IMR-90 (cell line): ENCODE data around the gene HSP90AB1. TPM values are rescaled to one million over a fixed set of nuclear protein-coding genes. Genes with fewer than 3 reads are reported as not detected.

Experiments used
- ATAC-seq: fragments of 200-7000 bp; cut with Tn5 transposase; 2 replicates; pipeline ENCODE4 v1.9.1; 2020; ENCODE audit warnings: low read depth, mild to moderate bottlenecking, moderate library complexity
- BruUV-seq: library from RNA; stranded (reverse); fragments of 400-500 nt; replicated peaks from 2 replicates; lab custom pipeline; 2021; lab: Mats Ljungman, UMichigan
- CTCF ChIA-PET: fragments of 300-600 bp; formaldehyde crosslinking; extraction: SDS; loops from one replicate; lab custom pipeline; 2021; ENCODE audit warnings: antibody characterized with exemption; lab: Yijun Ruan, JAX
- POLR2A ChIA-PET: fragments of 300-600 bp; sonication (Branson Sonifier 250); formaldehyde crosslinking; loops from one replicate; lab custom pipeline; 2022; ENCODE audit warnings: antibody characterized with exemption; ENCODE audit not compliant: unreplicated experiment; lab: Charles Lee
- DNase-seq: peaks from one replicate; pipeline ENCODE4 v3.0.0; 2013
- H2AFZ ChIP-seq: replicated peaks from 2 replicates; pipeline ENCODE3; 2013; ENCODE audit warnings: low read length, mild to moderate bottlenecking; ENCODE audit not compliant: poor library complexity
- H2AK5ac ChIP-seq: 2 replicates; pipeline ENCODE4 v1.6.1; 2013; ENCODE audit warnings: low read depth, low read length, inconsistent platforms
- H2AK9ac ChIP-seq: replicated peaks from 2 replicates; pipeline ENCODE3; 2013; ENCODE audit warnings: mild to moderate bottlenecking, low read depth, low read length, moderate library complexity; ENCODE audit not compliant: poor library complexity
- H2BK120ac ChIP-seq: 2 replicates; pipeline ENCODE4 v1.6.1; 2013; ENCODE audit warnings: low read depth, low read length, inconsistent platforms
- H2BK15ac ChIP-seq: 3 replicates; pipeline ENCODE4 v1.6.1; 2013; ENCODE audit warnings: low read depth, low read length, inconsistent platforms
- H2BK20ac ChIP-seq: 2 replicates; pipeline ENCODE4 v1.6.1; 2013; ENCODE audit warnings: low read depth, mild to moderate bottlenecking, inconsistent platforms, low read length, moderate library complexity
- H2BK5ac ChIP-seq: 2 replicates; pipeline ENCODE4 v1.6.1; 2013; ENCODE audit warnings: mild to moderate bottlenecking, low read depth, low read length, inconsistent platforms; ENCODE audit not compliant: poor library complexity, severe bottlenecking
- H3K14ac ChIP-seq: replicated peaks from 2 replicates; pipeline ENCODE4 v1.6.1; 2013; ENCODE audit warnings: low read depth, low read length, inconsistent platforms
- H3K18ac ChIP-seq: 2 replicates; pipeline ENCODE4 v1.6.1; 2013; ENCODE audit warnings: low read depth, low read length, control low read depth
- H3K23ac ChIP-seq: 2 replicates; pipeline ENCODE4 v1.6.1; 2013; ENCODE audit warnings: low read depth, low read length, inconsistent platforms
- H3K27ac ChIP-seq: 2 replicates; pipeline ENCODE4 v1.5.1; 2013; ENCODE audit warnings: mild to moderate bottlenecking, control low read depth, low read length; ENCODE audit not compliant: insufficient read depth
- H3K27me3 ChIP-seq: 2 replicates; pipeline ENCODE4 v1.6.1; 2013; ENCODE audit warnings: low read length; ENCODE audit not compliant: control insufficient read depth, insufficient read depth
- H3K36me3 ChIP-seq: 2 replicates; pipeline ENCODE4 v1.6.1; 2013; ENCODE audit warnings: low read length, mixed read lengths; ENCODE audit not compliant: control insufficient read depth, insufficient read depth
- H3K4ac ChIP-seq: 2 replicates; pipeline ENCODE4 v1.6.1; 2013; ENCODE audit warnings: low read depth, low read length, inconsistent platforms
- H3K4me1 ChIP-seq: 2 replicates; pipeline ENCODE4 v1.6.1; 2013; ENCODE audit warnings: low read length, mixed read lengths; ENCODE audit not compliant: control insufficient read depth, insufficient read depth
- H3K4me2 ChIP-seq: 2 replicates; pipeline ENCODE4 v1.6.1; 2013; ENCODE audit warnings: low read depth, mild to moderate bottlenecking, control low read depth, low read length, moderate library complexity
- H3K4me3 ChIP-seq: 2 replicates; pipeline ENCODE4 v1.5.1; 2013; ENCODE audit warnings: low read depth, mild to moderate bottlenecking, control low read depth, low read length, moderate library complexity; ENCODE audit not compliant: insufficient read depth
- H3K56ac ChIP-seq: 2 replicates; pipeline ENCODE4 v1.6.1; 2013; ENCODE audit warnings: low read length, inconsistent platforms; ENCODE audit not compliant: insufficient read depth; ENCODE audit errors: extremely low read depth
- H3K79me1 ChIP-seq, 2 experiments: 2 replicates each; pipeline ENCODE4 v1.6.1; 2013; ENCODE audit warnings: low read length in 2 of 2, inconsistent platforms in 1 of 2, low read depth in 1 of 2
- H3K9ac ChIP-seq: 2 replicates; pipeline ENCODE4 v1.6.1; 2013; ENCODE audit warnings: low read depth, low read length, control low read depth
- H3K9me1 ChIP-seq: 2 replicates; pipeline ENCODE4 v1.6.1; 2013; ENCODE audit warnings: low read length, inconsistent platforms; ENCODE audit not compliant: insufficient read depth
- H3K9me3 ChIP-seq: 2 replicates; pipeline ENCODE4 v1.6.1; 2013; ENCODE audit warnings: low read length; ENCODE audit not compliant: control insufficient read depth, insufficient read depth
- H4K20me1 ChIP-seq: 2 replicates; pipeline ENCODE4 v1.6.1; 2013; ENCODE audit warnings: low read length, inconsistent platforms; ENCODE audit not compliant: insufficient read depth
- H4K5ac ChIP-seq: 2 replicates; pipeline ENCODE4 v1.6.1; 2013; ENCODE audit warnings: mild to moderate bottlenecking, low read depth, low read length, control low read depth
- H4K8ac ChIP-seq, 2 experiments: 2 replicates each; pipeline ENCODE4 v1.6.1; 2013; ENCODE audit warnings: low read depth in 2 of 2, low read length in 2 of 2, control low read depth in 1 of 2, inconsistent platforms in 1 of 2
- H4K91ac ChIP-seq: 2 replicates; pipeline ENCODE4 v1.6.1; 2013; ENCODE audit warnings: low read depth, low read length, inconsistent platforms; ENCODE audit not compliant: insufficient read depth
- BHLHE40 ChIP-seq: fragments of 150-350 bp; IDR thresholded peaks from 2 replicates; pipeline ENCODE4 v1.6.1; 2016; ENCODE audit warnings: mild to moderate bottlenecking, low read depth, low read length
- FOS ChIP-seq: fragments of 150-350 bp; IDR thresholded peaks from 2 replicates; pipeline ENCODE4 v1.6.1; 2016; ENCODE audit warnings: low read depth, low read length
- MAZ ChIP-seq: IDR thresholded peaks from 2 replicates; pipeline ENCODE4 v1.6.1; 2012; ENCODE audit warnings: low read depth, mild to moderate bottlenecking, low read length, improper control_type of control experiment, moderate library complexity, borderline replicate concordance
- MXI1 ChIP-seq: IDR thresholded peaks from 2 replicates; pipeline ENCODE4 v1.6.1; 2012; ENCODE audit warnings: low read depth, mild to moderate bottlenecking, low read length, moderate library complexity, borderline replicate concordance
- POLR2A ChIP-seq: IDR thresholded peaks from 2 replicates; pipeline ENCODE4 v1.6.1; 2012; ENCODE audit warnings: mild to moderate bottlenecking, low read depth, low read length
- RAD21 ChIP-seq: IDR thresholded peaks from 2 replicates; pipeline ENCODE4 v1.6.1; 2012; ENCODE audit warnings: low read length, improper control_type of control experiment
- RCOR1 ChIP-seq: IDR thresholded peaks from 2 replicates; pipeline ENCODE4 v1.6.1; 2012; ENCODE audit warnings: mild to moderate bottlenecking, low read length, improper control_type of control experiment; ENCODE audit not compliant: insufficient replicate concordance
- WGBS, 2 experiments: methylation state at CpG; one replicate each; pipeline versions ENCODE4 v1.1.5 to v1.1.7; 2013; ENCODE audit warnings: missing lambda C conversion rate in 2 of 2; ENCODE audit not compliant: insufficient read length in 1 of 2; ENCODE audit errors: extremely low coverage in 2 of 2; 5-methylcytosine and 5-hydroxymethylcytosine counted together
- dilution Hi-C: fragments of 300-500 bp; cut with HindIII; formaldehyde crosslinking; loops from one replicate; pipeline ENCODE4 v1.14.3; 2018; ENCODE audit warnings: low sequenced_read_pairs; ENCODE audit not compliant: unreplicated experiment
- in situ Hi-C: fragments of 300-500 bp; cut with MboI; formaldehyde crosslinking; loops from 3 replicates; pipeline ENCODE4 v1.14.3; 2019; ENCODE audit warnings: low sequenced_read_pairs, inconsistent platforms, mixed read lengths
- intact Hi-C: fragments of 100-400 bp; cut with micrococcal nuclease; formaldehyde crosslinking; loops from 2 replicates; pipeline ENCODE4 v1.10.0; 2022
- polyA plus RNA-seq, 3 experiments: library from polyadenylated mRNA; depleted of rRNA; stranded (reverse); fragments of >200 nt; gene quantifications; 2 replicates each; pipeline ENCODE4 v1.2.3, GENCODE V29; 2012; ENCODE audit warnings: low replicate concordance in 1 of 3
- total RNA-seq: library from RNA; depleted of rRNA; stranded (reverse); fragments of >200 nt; gene quantifications from 2 replicates; pipeline ENCODE4 v1.2.3, GENCODE V29; 2012
- TF ChIP-seq, protein P1 (sequence below): fragments of 150-350 bp; IDR thresholded peaks from 2 replicates; pipeline ENCODE4 v1.6.1; 2016; ENCODE audit warnings: low read depth, mild to moderate bottlenecking, low read length, moderate library complexity, borderline replicate concordance
- TF ChIP-seq, protein P2 (sequence below): conservative IDR thresholded peaks from 2 replicates; pipeline ENCODE4 v1.5.1; 2012; ENCODE audit warnings: mild to moderate bottlenecking, low read depth, low read length, improper control_type of control experiment
- TF ChIP-seq, protein P3 (sequence below): fragments of 150-350 bp; IDR thresholded peaks from 2 replicates; pipeline ENCODE4 v1.6.1; 2017; ENCODE audit warnings: mild to moderate bottlenecking, antibody characterized with exemption, low read length, low read depth

The HSP90AB1 gene
- total and polyA plus RNA-seq, 2 of the 4 experiments (the other 2 are of a cell fraction) = 887 to 1,307 TPM

DNA sequence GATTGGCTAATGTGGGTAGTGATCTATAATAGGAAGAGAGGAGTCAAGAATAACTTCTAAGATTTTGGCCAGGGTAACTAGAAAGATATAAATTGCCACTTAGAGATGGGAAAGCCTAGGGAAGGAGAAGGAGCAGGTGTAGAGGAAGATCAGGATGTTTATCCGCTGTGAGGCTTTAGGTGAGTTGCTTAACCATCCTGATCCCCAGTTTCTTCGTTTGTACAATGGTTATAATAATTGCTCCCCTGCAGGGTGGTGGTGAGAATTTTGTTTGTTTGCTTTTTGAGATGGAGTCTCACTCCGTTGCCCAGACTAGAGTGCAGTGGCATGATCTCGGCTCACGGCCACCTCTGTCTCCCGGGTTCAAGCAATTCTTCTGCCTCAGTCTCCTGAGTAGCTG lies 32.6 kb upstream of the HSP90AB1 start:
- Histone ChIP-seq H2AK5ac (no peak overlapping the region), H2AFZ (no peak overlapping the region), H3K14ac (no peak overlapping the region), H3K9me1 (no peaks in the 10 kb centered on the region), H4K91ac (no peak overlapping the region), H4K5ac (no peak overlapping the region), H3K4ac (no peak overlapping the region), H2BK120ac (no peak overlapping the region), H3K36me3 (no peaks in the 10 kb centered on the region), H3K23ac (no peak overlapping the region), H2BK20ac (no peak overlapping the region), H3K27ac (no peak overlapping the region), H2BK15ac (no peak overlapping the region), H3K4me3 (no peak overlapping the region), H3K4me2 (no peak overlapping the region), H3K27me3 (peaks cover 22% of the 10 kb centered on the region), H3K56ac (no peak overlapping the region), H2AK9ac (no peak overlapping the region), H3K9me3 (no peaks in the 10 kb centered on the region), H4K8ac (no peak overlapping the region), H3K18ac (no peak overlapping the region), H3K79me1 (no peaks in the 10 kb centered on the region), H2BK5ac (no peak overlapping the region), H4K20me1 (no peaks in the 10 kb centered on the region), H3K4me1 (no peaks in the 10 kb centered on the region), H3K9ac (no peak overlapping the region)
- TF ChIP-seq POLR2A (no peak), RCOR1 (no peak), RAD21 (no peak), BHLHE40 (no peak), FOS (no peak), MAZ (no peak), MXI1 (no peak)
- TF ChIP-seq, protein P1, sequence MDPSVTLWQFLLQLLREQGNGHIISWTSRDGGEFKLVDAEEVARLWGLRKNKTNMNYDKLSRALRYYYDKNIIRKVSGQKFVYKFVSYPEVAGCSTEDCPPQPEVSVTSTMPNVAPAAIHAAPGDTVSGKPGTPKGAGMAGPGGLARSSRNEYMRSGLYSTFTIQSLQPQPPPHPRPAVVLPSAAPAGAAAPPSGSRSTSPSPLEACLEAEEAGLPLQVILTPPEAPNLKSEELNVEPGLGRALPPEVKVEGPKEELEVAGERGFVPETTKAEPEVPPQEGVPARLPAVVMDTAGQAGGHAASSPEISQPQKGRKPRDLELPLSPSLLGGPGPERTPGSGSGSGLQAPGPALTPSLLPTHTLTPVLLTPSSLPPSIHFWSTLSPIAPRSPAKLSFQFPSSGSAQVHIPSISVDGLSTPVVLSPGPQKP = no peak
- TF ChIP-seq, protein P2, sequence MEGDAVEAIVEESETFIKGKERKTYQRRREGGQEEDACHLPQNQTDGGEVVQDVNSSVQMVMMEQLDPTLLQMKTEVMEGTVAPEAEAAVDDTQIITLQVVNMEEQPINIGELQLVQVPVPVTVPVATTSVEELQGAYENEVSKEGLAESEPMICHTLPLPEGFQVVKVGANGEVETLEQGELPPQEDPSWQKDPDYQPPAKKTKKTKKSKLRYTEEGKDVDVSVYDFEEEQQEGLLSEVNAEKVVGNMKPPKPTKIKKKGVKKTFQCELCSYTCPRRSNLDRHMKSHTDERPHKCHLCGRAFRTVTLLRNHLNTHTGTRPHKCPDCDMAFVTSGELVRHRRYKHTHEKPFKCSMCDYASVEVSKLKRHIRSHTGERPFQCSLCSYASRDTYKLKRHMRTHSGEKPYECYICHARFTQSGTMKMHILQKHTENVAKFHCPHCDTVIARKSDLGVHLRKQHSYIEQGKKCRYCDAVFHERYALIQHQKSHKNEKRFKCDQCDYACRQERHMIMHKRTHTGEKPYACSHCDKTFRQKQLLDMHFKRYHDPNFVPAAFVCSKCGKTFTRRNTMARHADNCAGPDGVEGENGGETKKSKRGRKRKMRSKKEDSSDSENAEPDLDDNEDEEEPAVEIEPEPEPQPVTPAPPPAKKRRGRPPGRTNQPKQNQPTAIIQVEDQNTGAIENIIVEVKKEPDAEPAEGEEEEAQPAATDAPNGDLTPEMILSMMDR = no peak
- TF ChIP-seq, protein P3, sequence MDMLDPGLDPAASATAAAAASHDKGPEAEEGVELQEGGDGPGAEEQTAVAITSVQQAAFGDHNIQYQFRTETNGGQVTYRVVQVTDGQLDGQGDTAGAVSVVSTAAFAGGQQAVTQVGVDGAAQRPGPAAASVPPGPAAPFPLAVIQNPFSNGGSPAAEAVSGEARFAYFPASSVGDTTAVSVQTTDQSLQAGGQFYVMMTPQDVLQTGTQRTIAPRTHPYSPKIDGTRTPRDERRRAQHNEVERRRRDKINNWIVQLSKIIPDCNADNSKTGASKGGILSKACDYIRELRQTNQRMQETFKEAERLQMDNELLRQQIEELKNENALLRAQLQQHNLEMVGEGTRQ = no peak
- no CpG with 5 or more reads among the region's 6 CpGs for WGBS, 2 experiments
- intact Hi-C loops (no loop called here), dilution Hi-C loops (no loop called here), in situ Hi-C loops (no loop called here)
- ATAC-seq (no peak), DNase-seq (no peak)
- no TSS peak for BruUV-seq
- CTCF ChIA-PET = interaction anchor here (1.5 kb wide), 1 partner anchor 10 kb away, joined by 3 read pairs; no protein-coding TSS in a partner anchor
- POLR2A ChIA-PET = no interaction called here
